ENCODE results near the gene PLA2G12B.

PLA2G12B gene

GRCh38 chr10:72890086-72890485 is 64.5 kb downstream of the PLA2G12B start:
- no peak for DNase-seq

GRCh38 chr10:72889391-72889831 is 65.2 kb downstream of the PLA2G12B start:
- DNase-seq: no peak

- no peak for DNase-seq
Observed at GRCh38 chr10:72888151-72888638, 66.4 kb downstream of the PLA2G12B start.

GRCh38 chr10:72887043-72887442 is 67.6 kb downstream of the PLA2G12B start:
- DNase-seq: peak in 1 of 51 donors; percentile 2

- no peak for DNase-seq
Observed at GRCh38 chr10:72886621-72887020, 68.0 kb downstream of the PLA2G12B start.

- no peak for DNase-seq
Observed at GRCh38 chr10:72885953-72886352, 68.7 kb downstream of the PLA2G12B start.
